Prostate gland (tissue), 2 donors: ENCODE results near the gene CASP3.

ENCODE experiments used
- POLR2A ChIP-seq: fragments of 450-650 bp; IDR thresholded peaks from one replicate; pipeline ENCODE4 v1.6.1; 2016; ENCODE audit warnings: antibody characterized with exemption, mild to moderate bottlenecking
- POLR2AphosphoS5 ChIP-seq: sonication (generic); formaldehyde crosslinking; IDR thresholded peaks from one replicate; pipeline ENCODE4 v1.6.1; 2017; ENCODE audit warnings: antibody characterized with exemption
- TF ChIP-seq, protein P1 (sequence below), 4 experiments: fragments of 200-600 bp in 2 of 4; fragments of 450-650 bp in 2 of 4; sonication (generic) in 2 of 4; IDR thresholded peaks; 1 replicate in 3 of 4; 2 replicates in 1 of 4; pipeline ENCODE4 v1.5.1; 2016 to 2019; ENCODE audit warnings: antibody characterized with exemption in 4 of 4, mild to moderate bottlenecking in 2 of 4, moderate library complexity in 2 of 4

- TF ChIP-seq, protein P1, sequence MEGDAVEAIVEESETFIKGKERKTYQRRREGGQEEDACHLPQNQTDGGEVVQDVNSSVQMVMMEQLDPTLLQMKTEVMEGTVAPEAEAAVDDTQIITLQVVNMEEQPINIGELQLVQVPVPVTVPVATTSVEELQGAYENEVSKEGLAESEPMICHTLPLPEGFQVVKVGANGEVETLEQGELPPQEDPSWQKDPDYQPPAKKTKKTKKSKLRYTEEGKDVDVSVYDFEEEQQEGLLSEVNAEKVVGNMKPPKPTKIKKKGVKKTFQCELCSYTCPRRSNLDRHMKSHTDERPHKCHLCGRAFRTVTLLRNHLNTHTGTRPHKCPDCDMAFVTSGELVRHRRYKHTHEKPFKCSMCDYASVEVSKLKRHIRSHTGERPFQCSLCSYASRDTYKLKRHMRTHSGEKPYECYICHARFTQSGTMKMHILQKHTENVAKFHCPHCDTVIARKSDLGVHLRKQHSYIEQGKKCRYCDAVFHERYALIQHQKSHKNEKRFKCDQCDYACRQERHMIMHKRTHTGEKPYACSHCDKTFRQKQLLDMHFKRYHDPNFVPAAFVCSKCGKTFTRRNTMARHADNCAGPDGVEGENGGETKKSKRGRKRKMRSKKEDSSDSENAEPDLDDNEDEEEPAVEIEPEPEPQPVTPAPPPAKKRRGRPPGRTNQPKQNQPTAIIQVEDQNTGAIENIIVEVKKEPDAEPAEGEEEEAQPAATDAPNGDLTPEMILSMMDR (IDR thresholded peaks at IDR 0.05), result no peak
- TF ChIP-seq POLR2A (no peak), POLR2AphosphoS5 (no peak)
Measured at GRCh38 chr4:184655889-184656869, 6.9 kb upstream of the CASP3 start.
